ENCODE measurements around the gene UBASH3A.

UBASH3A gene

GRCh38 chr21:42452401-42453223 lies 48.9 kb downstream of the UBASH3A start:
- no peak overlapping the region for H3K27ac ChIP-seq
- no peak for DNase-seq
- H3K4me3 ChIP-seq: no peak overlapping the region
- H3K9me3 ChIP-seq: no peaks in the 10 kb centered on the region
- no peaks in the 10 kb centered on the region for H3K4me1 ChIP-seq
- no peaks in the 10 kb centered on the region for H3K36me3 ChIP-seq
- intact Hi-C loops (cut with DNase I; ENCODE audit: low total_unique reads): no loop called here
- TF ChIP-seq, protein P1, sequence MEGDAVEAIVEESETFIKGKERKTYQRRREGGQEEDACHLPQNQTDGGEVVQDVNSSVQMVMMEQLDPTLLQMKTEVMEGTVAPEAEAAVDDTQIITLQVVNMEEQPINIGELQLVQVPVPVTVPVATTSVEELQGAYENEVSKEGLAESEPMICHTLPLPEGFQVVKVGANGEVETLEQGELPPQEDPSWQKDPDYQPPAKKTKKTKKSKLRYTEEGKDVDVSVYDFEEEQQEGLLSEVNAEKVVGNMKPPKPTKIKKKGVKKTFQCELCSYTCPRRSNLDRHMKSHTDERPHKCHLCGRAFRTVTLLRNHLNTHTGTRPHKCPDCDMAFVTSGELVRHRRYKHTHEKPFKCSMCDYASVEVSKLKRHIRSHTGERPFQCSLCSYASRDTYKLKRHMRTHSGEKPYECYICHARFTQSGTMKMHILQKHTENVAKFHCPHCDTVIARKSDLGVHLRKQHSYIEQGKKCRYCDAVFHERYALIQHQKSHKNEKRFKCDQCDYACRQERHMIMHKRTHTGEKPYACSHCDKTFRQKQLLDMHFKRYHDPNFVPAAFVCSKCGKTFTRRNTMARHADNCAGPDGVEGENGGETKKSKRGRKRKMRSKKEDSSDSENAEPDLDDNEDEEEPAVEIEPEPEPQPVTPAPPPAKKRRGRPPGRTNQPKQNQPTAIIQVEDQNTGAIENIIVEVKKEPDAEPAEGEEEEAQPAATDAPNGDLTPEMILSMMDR (IDR thresholded peaks at IDR 0.05): no peak
- H3K27me3 ChIP-seq: peaks cover 0 to 51% of the 10 kb centered on the region in 2 donors

GRCh38 chr21:42453224-42453985 lies 49.7 kb downstream of the UBASH3A start:
- Histone ChIP-seq H3K4me3 (no peak overlapping the region), H3K9me3 (no peaks in the 10 kb centered on the region), H3K27ac (no peak overlapping the region), H3K4me1 (no peaks in the 10 kb centered on the region), H3K36me3 (no peaks in the 10 kb centered on the region), H3K27me3 (peaks cover 0 to 53% of the 10 kb centered on the region in 2 donors)
- no peak for DNase-seq
- TF ChIP-seq, protein P1 (IDR thresholded peaks at IDR 0.05): no peak
- intact Hi-C loops (cut with DNase I; ENCODE audit: low total_unique reads): no loop called here

GRCh38 chr21:42453986-42454570 lies 50.4 kb downstream of the UBASH3A start:
- Histone ChIP-seq H3K36me3 (no peaks in the 10 kb centered on the region), H3K27ac (no peak overlapping the region), H3K27me3 (peaks cover 0 to 53% of the 10 kb centered on the region in 2 donors), H3K9me3 (no peaks in the 10 kb centered on the region), H3K4me1 (no peaks in the 10 kb centered on the region), H3K4me3 (no peak overlapping the region)
- DNase-seq: no peak
- intact Hi-C loops (cut with DNase I; ENCODE audit: low total_unique reads): no loop called here
- TF ChIP-seq, protein P1 (IDR thresholded peaks at IDR 0.05): no peak

DNA sequence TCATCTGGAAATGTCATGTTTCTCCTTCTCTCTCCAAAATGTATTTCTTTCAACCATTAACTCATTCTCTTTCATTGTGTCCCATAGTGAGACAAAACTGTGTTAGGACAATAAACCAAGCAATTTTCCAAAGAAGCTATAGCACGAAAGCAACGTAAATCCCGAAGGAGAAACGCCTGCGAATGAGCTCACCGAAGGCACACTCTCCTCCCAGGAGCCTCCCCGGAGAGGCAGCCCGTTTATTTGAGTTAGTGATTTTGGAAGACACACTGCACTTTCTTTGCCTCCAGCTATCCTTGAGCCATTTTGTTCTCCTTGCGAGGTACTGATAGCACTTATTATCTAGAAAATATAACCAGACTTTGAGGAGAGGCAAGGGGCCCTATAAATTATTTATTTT lies 51.1 kb downstream of the UBASH3A start:
- Histone ChIP-seq H3K27ac (no peak overlapping the region), H3K27me3 (peaks cover 0 to 53% of the 10 kb centered on the region in 2 donors), H3K36me3 (no peaks in the 10 kb centered on the region), H3K4me1 (no peaks in the 10 kb centered on the region), H3K4me3 (no peak overlapping the region), H3K9me3 (no peaks in the 10 kb centered on the region)
- TF ChIP-seq, protein P1 (IDR thresholded peaks at IDR 0.05): no peak
- no peak for DNase-seq
- intact Hi-C loops (cut with DNase I; ENCODE audit: low total_unique reads): no loop called here

- no peak overlapping the region for H3K27ac ChIP-seq
- DNase-seq: no peak
- no peaks in the 10 kb centered on the region for H3K4me1 ChIP-seq
- H3K4me3 ChIP-seq: no peak overlapping the region
- H3K36me3 ChIP-seq: no peaks in the 10 kb centered on the region
- TF ChIP-seq, protein P1 (IDR thresholded peaks at IDR 0.05): no peak
- H3K27me3 ChIP-seq: peaks cover 0 to 53% of the 10 kb centered on the region in 2 donors
- intact Hi-C loops (cut with DNase I; ENCODE audit: low total_unique reads): no loop called here
- H3K9me3 ChIP-seq: no peaks in the 10 kb centered on the region
Measured at GRCh38 chr21:42455196-42455595, 51.5 kb downstream of the UBASH3A start.
